HG02870 (cell line): Measurements from ENCODE around the gene SMTN.
"Not testable (repeated sequence)": the region's sequence is repeated elsewhere in the genome, so short reads cannot be mapped to it uniquely, and the experiment has no call there.

Source experiments
- ATAC-seq: cut with Tn5 transposase; IDR thresholded peaks from one replicate; pipeline ENCODE4 v1.9.1; 2021; ENCODE audit warnings: mild to moderate bottlenecking, moderate library complexity; ENCODE audit not compliant: unreplicated experiment

SMTN gene

DNA sequence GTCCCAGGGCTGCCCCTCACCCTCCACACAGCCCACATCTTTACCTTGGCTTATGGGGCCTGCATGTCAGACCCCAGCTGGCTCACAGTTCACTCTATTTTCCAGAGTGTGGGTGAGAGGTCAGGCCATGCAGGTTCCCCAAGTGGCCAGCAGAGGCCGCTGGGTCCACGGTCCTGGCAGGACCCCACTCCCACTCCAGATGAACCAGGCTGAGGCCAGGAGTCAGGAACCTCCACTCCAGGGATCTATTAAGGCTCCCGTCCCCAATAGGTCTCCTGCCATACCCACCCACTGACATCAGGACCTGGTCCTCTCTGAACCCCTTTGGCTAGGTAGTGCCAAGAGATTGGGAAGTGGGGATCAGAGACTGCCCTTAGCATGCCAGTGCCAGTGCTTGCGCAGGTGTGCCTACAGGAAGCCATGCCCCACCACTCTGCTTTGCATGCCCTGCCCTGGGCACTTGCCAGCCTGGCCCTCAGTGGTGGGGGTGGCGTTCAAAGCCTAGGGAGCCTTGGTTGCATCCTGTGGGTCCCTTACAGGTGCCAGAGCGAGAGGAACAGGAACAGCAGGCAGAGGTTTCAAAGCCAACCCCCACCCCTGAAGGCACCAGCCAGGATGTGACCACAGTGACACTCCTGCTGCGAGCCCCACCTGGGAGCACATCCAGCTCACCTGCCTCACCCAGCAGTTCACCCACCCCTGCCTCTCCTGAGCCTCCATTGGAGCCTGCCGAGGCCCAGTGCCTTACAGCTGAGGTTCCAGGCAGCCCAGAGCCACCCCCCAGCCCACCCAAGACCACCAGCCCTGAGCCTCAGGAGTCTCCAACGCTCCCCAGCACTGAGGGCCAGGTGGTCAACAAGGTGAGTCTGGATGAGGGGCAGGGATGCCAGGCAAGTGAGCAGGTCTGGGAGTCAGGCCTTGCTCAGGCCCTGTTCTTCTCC lies 8.3 kb downstream of the SMTN start:
- ATAC-seq, result no peak

GRCh38 chr22:31090217-31091085 lies 9.3 kb downstream of the SMTN start:
- ATAC-seq, result no peak

DNA sequence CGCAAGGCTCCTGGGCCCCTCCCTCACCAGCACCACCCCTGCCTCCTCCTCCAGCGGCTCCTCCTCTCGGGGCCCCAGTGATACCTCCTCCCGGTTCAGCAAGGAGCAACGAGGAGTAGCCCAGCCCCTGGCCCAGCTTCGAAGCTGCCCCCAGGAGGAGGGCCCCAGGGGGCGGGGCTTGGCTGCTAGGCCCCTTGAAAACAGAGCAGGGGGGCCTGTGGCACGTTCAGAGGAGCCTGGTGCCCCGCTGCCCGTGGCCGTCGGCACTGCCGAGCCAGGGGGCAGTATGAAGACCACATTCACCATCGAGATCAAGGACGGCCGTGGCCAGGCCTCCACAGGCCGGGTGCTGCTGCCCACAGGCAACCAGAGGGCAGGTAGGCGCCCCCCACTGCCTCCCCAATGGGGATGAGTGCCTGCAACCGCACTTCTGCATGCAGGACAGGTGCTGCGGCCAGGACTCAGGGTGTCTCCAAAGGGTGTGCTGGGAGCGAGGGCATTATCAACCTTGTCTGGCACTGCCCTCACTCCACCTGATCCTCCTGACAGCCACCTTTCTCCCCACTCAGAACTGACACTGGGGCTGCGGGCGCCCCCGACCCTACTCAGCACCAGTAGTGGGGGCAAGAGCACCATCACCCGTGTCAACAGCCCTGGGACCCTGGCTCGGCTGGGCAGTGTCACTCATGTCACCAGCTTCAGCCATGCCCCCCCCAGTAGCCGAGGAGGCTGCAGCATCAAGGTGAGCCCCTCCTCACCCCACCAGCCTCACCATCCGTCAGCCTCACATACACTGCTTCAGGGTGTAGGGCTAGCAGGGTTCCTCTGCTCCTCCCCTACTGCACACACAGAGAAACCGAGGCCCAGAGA lies 10.2 kb downstream of the SMTN start:
- ATAC-seq, result no peak

GRCh38 chr22:31092161-31092560 lies 11.0 kb downstream of the SMTN start:
- no peak for ATAC-seq

DNA sequence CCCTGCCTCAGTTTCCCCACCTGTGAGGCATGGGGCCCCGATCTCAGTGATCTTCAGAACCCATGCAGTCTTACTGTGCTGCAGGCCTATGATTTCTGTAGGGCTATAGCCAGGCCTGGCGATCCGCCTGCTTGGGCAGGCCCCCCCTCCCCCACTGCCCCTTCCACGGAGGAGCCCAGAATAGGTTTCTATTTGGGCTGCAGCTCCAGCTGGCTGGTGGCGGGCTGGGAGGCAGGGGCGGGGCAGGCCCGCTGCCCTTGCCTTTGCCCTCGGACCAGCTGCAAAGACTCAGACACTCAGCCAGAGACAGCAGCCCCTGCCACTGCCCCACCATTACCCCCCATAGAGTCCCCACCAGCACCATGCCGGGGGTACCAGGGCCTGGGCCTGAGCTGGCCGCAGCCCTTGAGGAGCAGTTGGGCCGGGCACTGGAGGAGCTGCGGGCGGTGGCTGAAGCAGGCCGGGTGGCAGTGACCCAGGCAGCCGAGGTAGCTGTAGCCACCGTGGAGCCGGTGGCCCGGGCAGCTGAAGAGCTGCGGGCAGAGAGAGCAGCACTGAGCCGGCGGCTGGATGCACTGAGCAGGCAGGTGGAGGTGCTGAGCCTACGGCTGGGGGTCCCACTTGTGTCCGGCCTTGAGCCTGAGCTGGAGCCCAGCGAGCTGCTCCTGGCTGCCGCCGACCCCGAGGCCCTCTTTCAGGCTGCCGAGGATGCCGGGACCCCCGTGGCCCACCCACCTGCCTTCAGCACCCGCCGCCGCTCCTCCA lies 12.2 kb downstream of the SMTN start:
- ATAC-seq, result no peak

GRCh38 chr22:31094021-31094551 lies 13.0 kb downstream of the SMTN start:
- no peak for ATAC-seq

DNA sequence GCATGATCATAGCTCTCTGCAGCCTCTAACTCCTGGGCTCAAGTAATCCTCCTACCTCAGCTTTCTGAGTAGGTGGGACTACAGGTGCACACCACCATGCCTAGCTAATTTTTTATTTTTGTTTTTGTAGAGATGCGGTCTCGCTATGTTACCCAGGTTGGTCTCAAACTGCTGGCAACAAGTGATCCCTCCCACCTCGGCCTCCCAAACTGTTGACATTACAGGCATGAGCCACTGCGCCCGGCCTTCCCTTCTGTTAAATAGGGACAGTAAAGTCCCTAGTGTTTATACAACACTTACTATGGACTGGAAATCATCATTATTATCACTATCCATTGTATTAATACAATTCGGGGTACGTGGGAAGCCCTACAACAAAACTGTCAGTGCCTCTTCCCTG lies 13.6 kb downstream of the SMTN start:
- ATAC-seq, result no peak

DNA sequence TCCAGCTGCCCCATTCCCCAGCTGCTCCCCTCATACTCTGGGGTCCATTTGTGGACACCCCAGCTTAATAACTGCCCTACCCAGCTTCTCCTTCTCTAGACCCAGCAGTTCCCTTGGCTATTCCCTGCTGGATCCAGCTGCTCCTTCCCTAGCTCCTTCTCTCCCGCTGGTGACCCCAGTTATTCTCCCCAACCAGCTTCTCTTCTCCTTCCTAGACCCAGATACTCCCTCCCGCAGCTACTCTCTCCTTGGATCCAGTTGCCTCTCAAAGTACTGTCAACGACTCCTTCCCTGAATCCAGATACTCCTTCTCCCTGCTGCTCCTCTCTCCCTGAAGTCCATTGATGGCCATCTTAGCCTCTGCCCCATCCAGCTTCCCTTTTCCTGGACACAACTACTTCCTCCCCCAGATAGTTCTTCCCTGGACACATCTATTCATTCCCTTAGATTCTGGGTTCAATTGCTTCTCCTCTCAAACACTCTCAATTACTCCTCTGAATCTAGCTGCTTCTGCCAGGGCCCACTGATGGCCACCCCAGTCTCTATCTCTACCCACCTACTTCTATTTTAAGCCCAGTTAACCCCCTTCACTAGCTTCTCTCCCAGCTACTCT lies 14.6 kb downstream of the SMTN start:
- ATAC-seq, result no peak

DNA sequence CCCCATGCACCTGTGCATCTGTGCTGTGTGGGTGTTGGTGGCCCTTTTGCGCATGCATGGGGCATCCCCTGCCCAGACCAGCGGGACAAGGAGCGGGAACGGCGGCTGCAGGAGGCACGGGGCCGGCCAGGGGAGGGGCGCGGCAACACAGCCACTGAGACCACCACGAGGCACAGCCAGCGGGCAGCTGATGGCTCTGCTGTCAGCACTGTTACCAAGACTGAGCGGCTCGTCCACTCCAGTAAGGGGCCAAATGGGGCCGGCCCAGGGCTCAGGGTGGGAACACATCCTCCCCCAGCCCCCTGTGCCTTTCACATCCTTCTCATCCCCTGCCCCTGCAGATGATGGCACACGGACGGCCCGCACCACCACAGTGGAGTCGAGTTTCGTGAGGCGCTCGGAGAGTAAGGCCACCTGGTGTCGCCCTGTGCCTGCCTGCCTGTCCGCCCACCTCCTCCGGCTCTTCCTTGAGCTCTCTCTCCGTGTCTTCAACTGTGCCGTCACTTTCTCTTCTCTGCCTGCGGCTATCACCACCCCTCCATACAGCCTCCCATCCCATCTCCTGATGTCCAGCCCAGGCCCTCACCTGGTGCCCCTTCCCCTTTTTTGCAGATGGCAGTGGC lies 15.7 kb downstream of the SMTN start:
- no peak for ATAC-seq

DNA sequence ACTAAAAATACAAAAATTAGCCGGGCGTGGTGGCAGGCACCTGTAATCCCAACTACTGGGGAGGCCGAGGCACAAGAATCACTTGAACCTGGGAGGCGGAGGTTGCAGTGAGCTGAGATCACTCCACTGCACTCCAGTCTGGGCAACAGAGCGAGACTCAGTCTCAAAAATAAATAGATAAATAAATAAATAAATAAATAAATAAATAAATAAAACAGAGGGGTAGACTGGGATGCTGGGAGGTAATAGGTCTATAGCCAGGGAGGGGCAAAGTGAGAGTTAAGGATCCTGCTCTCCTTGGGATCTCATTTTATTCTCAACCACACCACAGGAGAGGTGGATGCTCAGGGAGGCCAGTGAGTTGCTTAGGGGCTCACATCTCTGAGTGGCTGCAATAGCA lies 16.4 kb downstream of the SMTN start:
- ATAC-seq, result not testable (repeated sequence)

GRCh38 chr22:31097941-31098631 lies 17.0 kb downstream of the SMTN start:
- ATAC-seq, result no peak

DNA sequence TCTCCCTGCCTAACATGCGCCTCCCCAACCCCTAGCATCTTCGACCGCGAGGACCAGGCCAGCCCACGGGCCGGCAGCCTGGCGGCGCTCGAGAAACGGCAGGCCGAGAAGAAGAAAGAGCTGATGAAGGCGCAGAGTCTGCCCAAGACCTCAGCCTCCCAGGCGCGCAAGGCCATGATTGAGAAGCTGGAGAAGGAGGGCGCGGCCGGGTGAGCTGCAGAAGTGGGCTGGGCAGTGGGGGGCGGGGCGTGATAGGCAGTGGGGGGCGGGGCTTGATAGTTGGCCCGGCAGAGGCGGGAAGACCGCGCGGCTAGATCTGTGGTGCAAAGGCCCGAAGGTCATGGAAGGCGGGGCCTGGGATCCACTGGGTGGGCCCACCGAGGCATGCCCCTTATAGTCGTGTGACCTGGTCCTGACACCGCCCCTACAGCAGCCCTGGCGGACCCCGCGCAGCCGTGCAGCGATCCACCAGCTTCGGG lies 17.6 kb downstream of the SMTN start:
- no peak for ATAC-seq

DNA sequence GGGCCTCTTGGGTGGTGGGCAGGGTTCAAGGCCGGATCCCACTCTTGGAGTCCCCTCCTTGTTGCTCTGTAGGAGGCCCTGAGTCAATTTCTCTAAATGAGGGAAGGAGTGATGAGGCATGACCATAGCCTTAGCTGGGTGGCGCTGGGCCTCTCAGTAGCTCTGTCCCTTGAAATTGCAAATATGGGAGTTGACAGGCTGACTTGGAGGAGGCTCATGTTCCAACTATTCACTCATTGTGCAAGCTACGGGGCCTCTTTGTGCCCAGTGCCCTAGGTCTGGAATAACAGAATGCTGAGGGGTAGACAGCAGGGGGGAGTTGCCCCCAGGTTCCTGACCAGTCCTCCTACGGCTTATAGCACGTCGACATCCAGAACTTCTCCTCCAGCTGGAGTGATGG lies 18.3 kb downstream of the SMTN start:
- ATAC-seq, result no peak

DNA sequence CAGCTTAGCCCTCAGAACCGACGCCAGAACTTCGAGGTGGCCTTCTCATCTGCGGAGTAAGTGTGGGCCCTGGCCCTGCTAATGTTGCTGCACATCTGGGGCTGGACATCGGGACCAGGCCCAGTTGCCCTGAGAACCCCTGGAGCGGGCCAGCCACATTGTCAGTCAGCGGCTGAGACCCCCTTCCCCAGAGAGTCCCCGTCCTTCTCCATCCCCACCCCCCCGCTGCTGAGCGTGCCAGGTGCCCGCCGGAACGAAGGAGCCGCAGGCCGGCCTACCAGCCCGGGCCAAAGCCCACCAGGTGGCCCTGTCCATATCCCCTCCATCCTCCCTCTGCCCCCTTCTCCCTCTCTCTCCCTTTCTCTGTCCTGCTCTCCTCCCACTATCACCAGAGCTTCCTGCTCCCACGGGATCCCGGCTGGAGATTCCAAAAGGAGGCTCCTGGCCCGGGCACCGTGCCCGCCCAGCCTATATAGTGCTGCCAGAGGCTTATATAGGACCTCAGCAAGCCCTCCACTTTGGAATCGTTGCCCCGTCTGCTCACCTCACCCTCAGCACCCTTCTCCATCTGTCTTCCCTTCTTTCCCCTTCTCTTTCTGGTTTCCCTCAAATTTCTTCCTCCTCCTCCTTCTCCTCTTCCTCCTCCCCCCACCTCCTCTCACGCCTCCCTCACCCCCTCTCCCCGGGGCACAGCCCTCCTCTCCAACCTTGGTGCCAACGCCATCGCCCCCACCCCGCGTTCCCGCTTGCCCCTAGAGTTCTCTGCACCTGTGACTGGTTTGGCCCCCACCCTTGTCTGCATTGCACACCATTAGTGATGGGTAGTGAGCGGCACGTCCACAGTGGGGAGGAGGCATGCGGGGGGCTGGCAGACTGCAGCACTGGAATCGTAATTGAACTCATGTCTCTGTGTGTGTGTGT lies 19.0 kb downstream of the SMTN start:
- ATAC-seq, result no peak

DNA sequence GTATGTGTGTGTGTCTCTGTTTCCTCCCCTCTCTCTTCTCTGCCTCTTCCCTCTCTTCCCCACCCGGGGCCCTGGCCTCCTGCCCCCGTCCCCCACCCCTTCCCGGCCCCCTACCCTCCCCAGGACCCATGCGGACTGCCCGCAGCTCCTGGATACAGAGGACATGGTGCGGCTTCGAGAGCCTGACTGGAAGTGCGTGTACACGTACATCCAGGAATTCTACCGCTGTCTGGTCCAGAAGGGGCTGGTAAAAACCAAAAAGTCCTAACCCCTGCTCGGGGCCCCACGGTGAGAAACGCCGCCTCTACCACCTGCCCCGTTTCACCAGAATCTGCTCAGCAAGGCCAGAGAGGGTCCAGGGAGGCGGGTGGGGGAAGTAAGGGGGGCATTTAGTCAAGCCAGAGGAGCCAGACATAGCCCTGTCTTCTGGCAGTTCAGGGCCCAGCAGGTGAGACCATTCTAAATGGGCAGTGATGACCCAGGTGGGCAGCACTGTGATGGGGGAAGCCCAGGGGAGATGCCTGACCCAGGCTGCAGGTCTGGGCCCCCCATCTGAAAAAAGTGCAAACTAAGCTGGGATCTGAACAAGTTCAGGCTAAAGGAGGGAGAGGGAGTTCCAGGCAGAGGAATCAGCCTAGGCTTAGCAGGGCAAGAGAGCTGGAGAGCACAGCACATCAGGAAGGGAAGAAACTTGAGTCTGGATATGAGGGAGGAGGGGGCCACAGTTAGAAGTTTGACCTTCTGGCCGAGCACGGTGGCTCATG lies 19.8 kb downstream of the SMTN start:
- no peak for ATAC-seq

DNA sequence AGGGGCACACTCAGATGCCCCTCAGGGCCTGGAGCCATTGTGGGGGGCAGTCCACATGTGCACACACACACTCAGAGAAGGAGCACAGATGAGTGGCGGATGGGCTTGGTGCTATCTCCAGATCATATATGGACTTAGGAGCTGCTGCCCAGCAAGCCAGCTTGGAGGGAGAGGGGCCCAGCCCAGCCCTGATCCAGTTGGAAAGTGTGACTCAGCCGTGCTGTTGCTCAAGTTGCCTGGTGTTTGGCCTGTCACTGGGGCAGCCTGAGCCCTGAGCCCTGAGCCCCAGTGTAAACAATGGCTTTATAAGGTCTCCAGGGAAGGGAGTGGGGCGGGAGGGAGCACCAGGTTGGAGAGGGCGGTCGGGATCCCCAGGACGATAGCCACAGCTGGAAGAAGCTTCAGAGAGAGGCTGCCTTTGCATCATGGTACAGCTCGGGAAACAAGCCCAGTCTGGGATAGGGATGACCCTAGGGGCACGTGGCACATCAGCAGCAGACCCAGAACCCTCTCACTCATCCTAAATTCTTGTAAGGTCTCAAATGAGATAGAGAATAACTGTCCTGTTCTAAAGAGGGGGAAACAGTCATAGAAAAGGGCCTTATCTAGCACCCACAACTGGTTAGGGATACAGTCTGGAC lies 21.4 kb downstream of the SMTN start:
- no peak for ATAC-seq
